H1 (cell line): ENCODE measurements around the gene OLFM1.

Experiments
- ATF2 ChIP-seq: IDR thresholded peaks from 2 replicates; pipeline ENCODE4 v1.6.1; 2012; ENCODE audit warnings: low read length, inconsistent platforms
- CTCF ChIP-seq, 3 experiments: IDR thresholded peaks; 1 replicate in 2 of 3; 2 replicates in 1 of 3; pipeline versions ENCODE4 v1.5.1 to v1.6.1; 2011; ENCODE audit warnings: low read length in 3 of 3, mild to moderate bottlenecking in 3 of 3, inconsistent platforms in 2 of 3, low read depth in 1 of 3, moderate library complexity in 1 of 3; ENCODE audit not compliant: insufficient read depth in 1 of 3; ENCODE audit errors: control extremely low read depth in 1 of 3
- EGR1 ChIP-seq: IDR thresholded peaks from 2 replicates; pipeline ENCODE4 v1.6.1; 2011; ENCODE audit warnings: low read depth, low read length, borderline replicate concordance
- EP300 ChIP-seq, 2 experiments: IDR thresholded peaks; 1 replicate in 1 of 2; 2 replicates in 1 of 2; pipeline ENCODE4 v1.6.1; 2011 to 2012; ENCODE audit warnings: low read depth in 2 of 2, low read length in 2 of 2, mild to moderate bottlenecking in 2 of 2, borderline replicate concordance in 1 of 2, inconsistent platforms in 1 of 2, moderate library complexity in 1 of 2
- HDAC6 ChIP-seq: IDR thresholded peaks from one replicate; pipeline ENCODE4 v1.7.1; 2012; ENCODE audit warnings: low read depth, mild to moderate bottlenecking, inconsistent platforms, low read length, moderate library complexity
- JUN ChIP-seq: IDR thresholded peaks from 2 replicates; pipeline ENCODE4 v1.6.1; 2011; ENCODE audit warnings: low read depth, mild to moderate bottlenecking, improper control_type of control experiment, low read length
- SP1 ChIP-seq: IDR thresholded peaks from 2 replicates; pipeline ENCODE4 v1.6.1; 2011; ENCODE audit warnings: low read depth, low read length
- TCF12 ChIP-seq: IDR thresholded peaks from 2 replicates; pipeline ENCODE4 v1.6.1; 2011; ENCODE audit warnings: low read depth, mild to moderate bottlenecking, low read length

DNA sequence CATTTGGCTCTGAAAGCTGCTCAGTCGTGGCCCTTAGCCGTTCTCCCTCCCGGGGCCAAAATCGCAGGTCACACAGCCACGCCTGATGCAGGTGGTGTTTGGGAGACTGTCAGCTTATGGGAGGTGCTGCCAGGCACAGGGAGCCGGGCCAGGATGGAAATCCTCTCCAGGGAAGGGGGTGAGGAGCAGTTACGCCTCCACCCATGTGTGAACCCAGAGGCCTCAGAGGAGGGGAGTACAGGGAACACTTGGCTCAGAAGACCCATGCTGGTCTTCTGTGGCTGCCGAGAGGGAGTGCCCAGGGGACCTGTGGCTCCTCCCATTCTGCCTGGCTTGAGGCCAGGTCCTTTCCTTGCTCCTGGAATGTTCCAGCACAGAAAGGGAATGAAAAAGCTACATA lies 3.6 kb upstream of the OLFM1 start:
- TF ChIP-seq EGR1 = no peak
- no peak for TF ChIP-seq SP1
- no peak for TF ChIP-seq EP300 (IDR thresholded peaks at IDR 0.05; ENCODE audit: borderline replicate concordance in 1 of 2, low read depth in 2 of 2, low read length in 2 of 2)
- no peak for TF ChIP-seq CTCF (IDR thresholded peaks at IDR 0.05; ENCODE audit: control extremely low read depth in 1 of 3, insufficient read depth in 1 of 3, low read depth in 1 of 3, low read length in 3 of 3)
- TF ChIP-seq TCF12 = no peak
- TF ChIP-seq HDAC6 = no peak
- TF ChIP-seq JUN = no peak
- no peak for TF ChIP-seq ATF2
